H9 (cell line): ENCODE results near the gene RBFOX2. TPM values are rescaled to one million over a fixed set of nuclear protein-coding genes. Genes with fewer than 3 reads are reported as not detected.

ENCODE experiments used
- DNase-seq: peaks from one replicate; pipeline ENCODE4 v3.0.0-alpha.2; 2017
- H2AFZ ChIP-seq: one replicate; pipeline ENCODE4 v1.6.1; 2013; ENCODE audit warnings: mild to moderate bottlenecking, low read length, control low read depth, moderate library complexity
- H2AK5ac ChIP-seq: 2 replicates; pipeline ENCODE4 v1.6.1; 2013; ENCODE audit warnings: low read length, control low read depth, mixed read lengths; ENCODE audit not compliant: insufficient read length
- H2BK120ac ChIP-seq: one replicate; pipeline ENCODE4 v1.6.1; 2013; ENCODE audit warnings: low read depth, mild to moderate bottlenecking, low read length, control low read depth, inconsistent platforms; ENCODE audit not compliant: poor library complexity, severe bottlenecking
- H2BK12ac ChIP-seq: 2 replicates; pipeline ENCODE4 v1.6.1; 2013; ENCODE audit warnings: low read length, control low read depth, mixed read lengths, low read depth; ENCODE audit not compliant: insufficient read length
- H2BK15ac ChIP-seq: 2 replicates; pipeline ENCODE4 v1.6.1; 2013; ENCODE audit warnings: low read depth, low read length, control low read depth
- H2BK20ac ChIP-seq: one replicate; pipeline ENCODE4 v1.6.1; 2013; ENCODE audit warnings: low read depth, mild to moderate bottlenecking, low read length, control low read depth, inconsistent platforms; ENCODE audit not compliant: poor library complexity, severe bottlenecking
- H2BK5ac ChIP-seq: 2 replicates; pipeline ENCODE4 v1.6.1; 2013; ENCODE audit warnings: low read length, control low read depth, mixed read lengths; ENCODE audit not compliant: insufficient read length
- H3K14ac ChIP-seq: 2 replicates; pipeline ENCODE4 v1.6.1; 2013; ENCODE audit warnings: low read length, control low read depth; ENCODE audit not compliant: insufficient read depth
- H3K18ac ChIP-seq: 2 replicates; pipeline ENCODE4 v1.6.1; 2013; ENCODE audit warnings: low read depth, mild to moderate bottlenecking, mixed read lengths, low read length, control low read depth; ENCODE audit not compliant: insufficient read length
- H3K23ac ChIP-seq: 2 replicates; pipeline ENCODE4 v1.6.1; 2013; ENCODE audit warnings: low read length, control low read depth, mixed read lengths, low read depth; ENCODE audit not compliant: insufficient read length
- H3K23me2 ChIP-seq: 2 replicates; pipeline ENCODE4 v1.6.1; 2013; ENCODE audit warnings: low read depth, mild to moderate bottlenecking, mixed read lengths, low read length, control low read depth; ENCODE audit not compliant: insufficient read length, poor library complexity, severe bottlenecking
- H3K27ac ChIP-seq: 2 replicates; pipeline ENCODE4 v1.5.1; 2013; ENCODE audit warnings: low read length, control low read depth, mixed read lengths, low read depth; ENCODE audit not compliant: insufficient read length
- H3K27me3 ChIP-seq: 2 replicates; pipeline ENCODE4 v1.6.1; 2013; ENCODE audit warnings: low read length, control low read depth, inconsistent platforms; ENCODE audit not compliant: insufficient read depth
- H3K4ac ChIP-seq: 2 replicates; pipeline ENCODE4 v1.6.1; 2013; ENCODE audit warnings: low read depth, mild to moderate bottlenecking, control low read depth, inconsistent platforms, low read length, moderate library complexity
- H3K4me1 ChIP-seq: 2 replicates; pipeline ENCODE4 v1.6.1; 2013; ENCODE audit warnings: low read length, control low read depth, inconsistent platforms; ENCODE audit not compliant: insufficient read depth
- H3K4me2 ChIP-seq: 2 replicates; pipeline ENCODE4 v1.6.1; 2013; ENCODE audit warnings: low read length, control low read depth, mixed read lengths; ENCODE audit not compliant: insufficient read length, insufficient read depth
- H3K56ac ChIP-seq: 2 replicates; pipeline ENCODE4 v1.6.1; 2013; ENCODE audit warnings: low read depth, mild to moderate bottlenecking, mixed read lengths, low read length, control low read depth; ENCODE audit not compliant: insufficient read length
- H3K79me1 ChIP-seq: 2 replicates; pipeline ENCODE4 v1.6.1; 2013; ENCODE audit warnings: low read depth, mild to moderate bottlenecking, moderate library complexity, low read length, control low read depth, inconsistent platforms; ENCODE audit not compliant: insufficient read depth, poor library complexity, severe bottlenecking
- H3K79me2 ChIP-seq: 2 replicates; pipeline ENCODE4 v1.6.1; 2013; ENCODE audit warnings: low read length, control low read depth, inconsistent platforms; ENCODE audit not compliant: insufficient read depth
- H3K9ac ChIP-seq: 2 replicates; pipeline ENCODE4 v1.6.1; 2013; ENCODE audit warnings: low read length, control low read depth, mixed read lengths; ENCODE audit not compliant: insufficient read length; ENCODE audit errors: extremely low read depth
- H3K9me3 ChIP-seq: one replicate; pipeline ENCODE4 v1.6.1; 2013; ENCODE audit warnings: low read depth, low read length, inconsistent platforms; ENCODE audit not compliant: control insufficient read depth
- H3T11ph ChIP-seq: one replicate; pipeline ENCODE4 v1.6.1; 2013; ENCODE audit warnings: mild to moderate bottlenecking, low read length, control low read depth, inconsistent platforms
- H4K20me1 ChIP-seq: one replicate; pipeline ENCODE4 v1.6.1; 2013; ENCODE audit not compliant: control insufficient read depth, insufficient read length, insufficient read depth
- H4K5ac ChIP-seq: 2 replicates; pipeline ENCODE4 v1.6.1; 2013; ENCODE audit warnings: low read depth, mild to moderate bottlenecking, mixed read lengths, low read length, control low read depth; ENCODE audit not compliant: insufficient read length
- H4K8ac ChIP-seq: replicated peaks from 2 replicates; pipeline ENCODE4 v1.6.1; 2013; ENCODE audit warnings: low read length, control low read depth, mixed read lengths, low read depth; ENCODE audit not compliant: insufficient read length
- H4K91ac ChIP-seq: 2 replicates; pipeline ENCODE4 v1.6.1; 2013; ENCODE audit warnings: low read depth, mild to moderate bottlenecking, moderate library complexity, mixed read lengths, low read length, control low read depth; ENCODE audit not compliant: insufficient read length
- H3K27ac Mint-ChIP-seq, 3 experiments: 2 replicates in 2 of 3; 3 replicates in 1 of 3; pipeline ENCODE4 v1.8.0; 2020 to 2021; ENCODE audit warnings: mixed read lengths in 3 of 3, mild to moderate bottlenecking in 1 of 3, moderate library complexity in 1 of 3
- H3K27me3 Mint-ChIP-seq: 2 replicates; pipeline ENCODE4 v1.8.0; 2021; ENCODE audit warnings: low read depth, mild to moderate bottlenecking, moderate library complexity, mixed read lengths
- H3K36me3 Mint-ChIP-seq, 3 experiments: 2 replicates in 2 of 3; 3 replicates in 1 of 3; pipeline ENCODE4 v1.8.0; 2020 to 2021; ENCODE audit warnings: low read depth in 3 of 3, mixed read lengths in 3 of 3; ENCODE audit not compliant: insufficient read depth in 1 of 3
- H3K4me1 Mint-ChIP-seq, 2 experiments: 2 replicates each; pipeline ENCODE4 v1.8.0; 2020; ENCODE audit warnings: mixed read lengths in 2 of 2
- H3K4me3 Mint-ChIP-seq, 2 experiments: 2 replicates in 1 of 2; 3 replicates in 1 of 2; pipeline ENCODE4 v1.8.0; 2020 to 2021; ENCODE audit warnings: mild to moderate bottlenecking in 2 of 2, mixed read lengths in 2 of 2, moderate library complexity in 1 of 2
- H3K9me3 Mint-ChIP-seq, 2 experiments: 2 replicates in 1 of 2; 3 replicates in 1 of 2; pipeline ENCODE4 v1.8.0; 2020; ENCODE audit warnings: mild to moderate bottlenecking in 2 of 2, mixed read lengths in 2 of 2, moderate library complexity in 1 of 2
- CTCF ChIP-seq: fragments of 200-600 bp; sonication (generic); conservative IDR thresholded peaks from 3 replicates; pipeline ENCODE4 v1.8.0; 2021; ENCODE audit warnings: antibody characterized with exemption, mild to moderate bottlenecking
- WGBS: extraction: QIAGEN DNeasy Blood & Tissue Kit; methylation state at CpG from one replicate; pipeline ENCODE4 v1.1.7; 2013; ENCODE audit warnings: missing lambda C conversion rate, low lambda C conversion rate, mixed read lengths; ENCODE audit not compliant: insufficient read length; ENCODE audit errors: extremely low coverage; 5-methylcytosine and 5-hydroxymethylcytosine counted together
- total RNA-seq: library from RNA; stranded (reverse); gene quantifications from 2 replicates; pipeline ENCODE4 v1.2.1, GENCODE V29; 2021

The RBFOX2 gene
- total RNA-seq, 1 experiment from 2014 or later, result 84.7 TPM

- H3K9me3 ChIP-seq, result no peaks in the 10 kb centered on the region
- H3K4me1 ChIP-seq, result peaks cover 7% of the 10 kb centered on the region; the same call in 1 of the 2 replicates
- DNase-seq, result peak; percentile 70
- H3K9me3 Mint-ChIP-seq, result no peaks in the 10 kb centered on the region
- no peak overlapping the region for H2BK12ac ChIP-seq
- peak overlapping the region; percentile 92 for H3K18ac ChIP-seq
- H2BK5ac ChIP-seq, result no peak overlapping the region
- no peak overlapping the region for H4K5ac ChIP-seq
- H4K8ac ChIP-seq, result no peak overlapping the region
- H3K27ac ChIP-seq, result peak overlapping the region; percentile 79
- H3K4me1 Mint-ChIP-seq, result peaks cover 55 to 61% of the 10 kb centered on the region in 2 experiments
- peak overlapping the region; percentile 76 for H3K9ac ChIP-seq
- H3K56ac ChIP-seq, result no peak overlapping the region
- H2BK20ac ChIP-seq, result no peak overlapping the region
- no peak overlapping the region for H2BK120ac ChIP-seq
- H3K27me3 Mint-ChIP-seq, result no peaks in the 10 kb centered on the region
- peak overlapping the region; percentile 90 for H3K14ac ChIP-seq
- WGBS, result no CpG with 5 or more reads among the region's 6 CpGs
- no peak overlapping the region for H2BK15ac ChIP-seq
- no peak overlapping the region for H4K91ac ChIP-seq
- H2AK5ac ChIP-seq, result no peak overlapping the region
- H3K36me3 Mint-ChIP-seq, result 0 out of 7 replicates have a peak, but pooled peaks cover 0 to 2% (median 0%) of the 10 kb centered on the region in 3 experiments
- H3K23ac ChIP-seq, result no peak overlapping the region
- no peaks in the 10 kb centered on the region for H3K27me3 ChIP-seq
- H3T11ph ChIP-seq, result peak overlapping the region; percentile 42
- H3K79me2 ChIP-seq, result peaks cover 11% of the 10 kb centered on the region; the same call in 1 of the 2 replicates
- H3K27ac Mint-ChIP-seq, result peak overlapping the region; percentile 95 to 98 (median 97)
- peak overlapping the region; percentile 66 for H3K4me2 ChIP-seq
- H3K4me3 Mint-ChIP-seq, result peak overlapping the region; percentile 77 to 83
- peaks cover 12% of the 10 kb centered on the region for H3K23me2 ChIP-seq
- H2AFZ ChIP-seq, result no peak overlapping the region
- no peak overlapping the region for H3K4ac ChIP-seq
- no peaks in the 10 kb centered on the region for H3K79me1 ChIP-seq
- no peak for TF ChIP-seq CTCF
- no peaks in the 10 kb centered on the region for H4K20me1 ChIP-seq
These were observed 192.5 kb downstream of the RBFOX2 start for GRCh38 chr22:35835998-35836691.
